ENCODE data around the gene CCT6A.

CCT6A gene

GRCh38 chr7:56083150-56083785 lies 31.7 kb downstream of the CCT6A start:
- no peaks in the 10 kb centered on the region for H3K27me3 ChIP-seq (ENCODE audit: insufficient read depth, poor library complexity, severe bottlenecking)
- H3K27ac ChIP-seq (replicated peaks), result no peak overlapping the region
- DNase-seq (ENCODE audit: low read depth in 1 of 2, low spot score in 1 of 2), result no peak
- TF ChIP-seq POLR2AphosphoS5 (IDR thresholded peaks at IDR 0.05; ENCODE audit: low read depth) (no peak), GABPA (IDR thresholded peaks at IDR 0.05; ENCODE audit: low read depth) (no peak), REST (IDR thresholded peaks at IDR 0.05; ENCODE audit: insufficient replicate concordance, low read depth) (no peak), CTCF (IDR thresholded peaks at IDR 0.05; ENCODE audit: insufficient read depth, low read length) (no peak), SPI1 (IDR thresholded peaks at IDR 0.05; ENCODE audit: borderline replicate concordance, low read depth) (no peak)
- H3K4me3 ChIP-seq (replicated peaks; ENCODE audit: insufficient read depth, low read length), result no peak overlapping the region

GRCh38 chr7:56086761-56087160 lies 35.2 kb downstream of the CCT6A start:
- Histone ChIP-seq H3K27me3 (ENCODE audit: insufficient read depth, poor library complexity, severe bottlenecking) (no peaks in the 10 kb centered on the region), H3K27ac (replicated peaks) (no peak overlapping the region), H3K4me3 (replicated peaks; ENCODE audit: insufficient read depth, low read length) (no peak overlapping the region)
- TF ChIP-seq REST (IDR thresholded peaks at IDR 0.05; ENCODE audit: insufficient replicate concordance, low read depth) (no peak), SPI1 (IDR thresholded peaks at IDR 0.05; ENCODE audit: borderline replicate concordance, low read depth) (no peak), CTCF (IDR thresholded peaks at IDR 0.05; ENCODE audit: insufficient read depth, low read length) (no peak), POLR2AphosphoS5 (IDR thresholded peaks at IDR 0.05; ENCODE audit: low read depth) (no peak), GABPA (IDR thresholded peaks at IDR 0.05; ENCODE audit: low read depth) (no peak)
- DNase-seq (ENCODE audit: low read depth in 1 of 2, low spot score in 1 of 2), result no peak

- TF ChIP-seq SPI1 (IDR thresholded peaks at IDR 0.05; ENCODE audit: borderline replicate concordance, low read depth) (no peak), CTCF (IDR thresholded peaks at IDR 0.05; ENCODE audit: insufficient read depth, low read length) (no peak), POLR2AphosphoS5 (IDR thresholded peaks at IDR 0.05; ENCODE audit: low read depth) (no peak)
- DNase-seq (ENCODE audit: low read depth in 1 of 2, low spot score in 1 of 2), result no peak
Observed at GRCh38 chr7:56087445-56087844, 35.9 kb downstream of the CCT6A start.

GRCh38 chr7:56091591-56091990 lies 40.0 kb downstream of the CCT6A start:
- DNase-seq (ENCODE audit: low read depth in 1 of 2, low spot score in 1 of 2), result no peak
- H3K27ac ChIP-seq (replicated peaks), result no peak overlapping the region
- no peaks in the 10 kb centered on the region for H3K27me3 ChIP-seq (ENCODE audit: insufficient read depth, poor library complexity, severe bottlenecking)
- H3K4me3 ChIP-seq (replicated peaks; ENCODE audit: insufficient read depth, low read length), result no peak overlapping the region
- no peak for TF ChIP-seq SPI1 (IDR thresholded peaks at IDR 0.05; ENCODE audit: borderline replicate concordance, low read depth)
- no peak for TF ChIP-seq POLR2AphosphoS5 (IDR thresholded peaks at IDR 0.05; ENCODE audit: low read depth)
- TF ChIP-seq CTCF (IDR thresholded peaks at IDR 0.05; ENCODE audit: insufficient read depth, low read length), result no peak
- TF ChIP-seq REST (IDR thresholded peaks at IDR 0.05; ENCODE audit: insufficient replicate concordance, low read depth), result no peak
- no peak for TF ChIP-seq GABPA (IDR thresholded peaks at IDR 0.05; ENCODE audit: low read depth)

More at GRCh38 chr7:56087445-56087844, 35.9 kb downstream of the CCT6A start:
- Histone ChIP-seq H3K27ac (replicated peaks) (no peak overlapping the region), H3K4me3 (replicated peaks; ENCODE audit: insufficient read depth, low read length) (no peak overlapping the region), H3K27me3 (ENCODE audit: insufficient read depth, poor library complexity, severe bottlenecking) (no peaks in the 10 kb centered on the region)
